Ovary (tissue), 3 donors: ENCODE measurements around the gene GAPDHS.

Experiments
- CTCF ChIP-seq, 3 donors: fragments of 450-650 bp in 2 of 3; fragments of 200-600 bp in 1 of 3; IDR thresholded peaks; one replicate each; pipeline versions ENCODE4 v1.5.1 to v1.8.0; 2016 to 2022; ENCODE audit warnings: antibody characterized with exemption in 3 of 3, mild to moderate bottlenecking in 1 of 3
- EP300 ChIP-seq: sonication (generic); formaldehyde crosslinking; IDR thresholded peaks from one replicate; pipeline ENCODE4 v1.6.1; 2017; ENCODE audit warnings: antibody characterized with exemption
- POLR2A ChIP-seq: fragments of 450-650 bp; IDR thresholded peaks from one replicate; pipeline ENCODE4 v1.6.1; 2017; ENCODE audit warnings: antibody characterized with exemption, mild to moderate bottlenecking, moderate library complexity
- donor health status: DM: no; HTN: no; CAD: no.

- TF ChIP-seq CTCF (IDR thresholded peaks at IDR 0.05): no peak
- no peak for TF ChIP-seq POLR2A
- no peak for TF ChIP-seq EP300
Observed at GRCh38 chr19:35529241-35530218, 3.7 kb upstream of the GAPDHS start.
